Lower lobe of right lung (tissue), 2 donors: ENCODE results near the gene URM1. TPM values are rescaled to one million over a fixed set of nuclear protein-coding genes. Genes with fewer than 3 reads are reported as not detected.

Source experiments
- ATAC-seq, 2 donors: fragments of 200-7000 bp; cut with Tn5 transposase; one replicate each; pipeline ENCODE4 v1.9.1; 2020 to 2022; ENCODE audit warnings: mild to moderate bottlenecking in 2 of 2, moderate library complexity in 2 of 2
- DNase-seq: peaks from one replicate; pipeline ENCODE4 v3.0.0-alpha.2; 2020
- H3K27ac ChIP-seq: fragments of 200-600 bp; one replicate; pipeline ENCODE4 v1.8.0; 2022
- H3K27me3 ChIP-seq: fragments of 200-600 bp; one replicate; pipeline ENCODE4 v1.8.0; 2022; ENCODE audit warnings: low read depth
- H3K36me3 ChIP-seq: fragments of 200-600 bp; one replicate; pipeline ENCODE4 v1.8.0; 2022; ENCODE audit warnings: mild to moderate bottlenecking
- H3K4me1 ChIP-seq: fragments of 200-600 bp; one replicate; pipeline ENCODE4 v1.8.0; 2022
- H3K4me3 ChIP-seq: fragments of 200-600 bp; one replicate; pipeline ENCODE4 v1.8.0; 2022; ENCODE audit warnings: mild to moderate bottlenecking
- H3K9me3 ChIP-seq: fragments of 200-600 bp; one replicate; pipeline ENCODE4 v1.8.0; 2022
- intact Hi-C: fragments of 100-400 bp; cut with DNase I; formaldehyde crosslinking; loops from one replicate; pipeline ENCODE4 v1.11.0; 2022
- total RNA-seq: library from RNA; stranded (reverse); fragmentation: NEBNext Ultra II Directional; extraction: Animal tissue kit (Norgen Biotek cat#: 25700); gene quantifications from one replicate; pipeline ENCODE4 v1.2.1, GENCODE V29; 2021
- TF ChIP-seq, protein P1 (sequence below): fragments of 200-600 bp; IDR thresholded peaks from one replicate; pipeline ENCODE4 v1.8.0; 2022; ENCODE audit warnings: antibody characterized with exemption, mild to moderate bottlenecking
- donor health status: DM: no; HTN: yes; CAD: no; lungs with severe emphysema.

The URM1 gene
- total RNA-seq, 1 donor from 2014 or later = 49.0 TPM

DNA sequence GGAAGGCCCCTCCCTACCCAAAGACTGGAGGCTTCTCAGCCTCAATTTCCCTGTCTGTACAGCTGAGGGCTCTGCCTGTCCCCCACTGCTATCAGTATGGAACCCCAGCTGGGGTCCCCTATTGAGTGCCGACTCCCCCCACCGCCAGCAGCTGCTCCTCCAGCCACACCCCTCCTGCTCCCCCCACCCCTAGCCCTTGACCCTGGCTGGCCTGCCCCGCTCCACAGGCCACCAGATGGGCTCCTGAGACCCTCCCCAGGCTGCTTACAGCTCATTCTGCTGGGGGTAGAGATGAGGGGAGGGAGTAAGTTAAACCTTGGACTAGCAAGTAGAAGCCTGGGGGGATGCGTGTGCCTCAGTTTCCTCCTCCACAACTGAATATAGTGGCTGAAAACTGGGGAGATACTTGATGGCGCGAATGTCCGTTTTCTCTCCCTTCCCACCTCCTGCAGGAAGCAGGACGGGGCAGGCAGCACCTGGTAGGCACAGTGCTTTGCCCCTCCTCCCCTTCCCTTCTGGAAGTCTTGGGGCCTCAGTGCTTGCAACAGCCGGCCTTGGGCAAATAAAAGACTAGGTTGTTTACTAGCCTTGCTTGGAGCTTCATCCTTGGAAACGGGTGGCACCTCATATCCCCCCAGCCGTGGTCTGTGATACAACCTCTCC is 19.1 kb downstream of the URM1 start:
- Histone ChIP-seq H3K36me3 (peaks cover 63% of the 10 kb centered on the region), H3K4me3 (no peak overlapping the region), H3K27me3 (no peaks in the 10 kb centered on the region), H3K9me3 (no peaks in the 10 kb centered on the region), H3K27ac (no peak overlapping the region), H3K4me1 (no peaks in the 10 kb centered on the region)
- intact Hi-C loops = no loop called here
- no peak for DNase-seq
- TF ChIP-seq, protein P1, sequence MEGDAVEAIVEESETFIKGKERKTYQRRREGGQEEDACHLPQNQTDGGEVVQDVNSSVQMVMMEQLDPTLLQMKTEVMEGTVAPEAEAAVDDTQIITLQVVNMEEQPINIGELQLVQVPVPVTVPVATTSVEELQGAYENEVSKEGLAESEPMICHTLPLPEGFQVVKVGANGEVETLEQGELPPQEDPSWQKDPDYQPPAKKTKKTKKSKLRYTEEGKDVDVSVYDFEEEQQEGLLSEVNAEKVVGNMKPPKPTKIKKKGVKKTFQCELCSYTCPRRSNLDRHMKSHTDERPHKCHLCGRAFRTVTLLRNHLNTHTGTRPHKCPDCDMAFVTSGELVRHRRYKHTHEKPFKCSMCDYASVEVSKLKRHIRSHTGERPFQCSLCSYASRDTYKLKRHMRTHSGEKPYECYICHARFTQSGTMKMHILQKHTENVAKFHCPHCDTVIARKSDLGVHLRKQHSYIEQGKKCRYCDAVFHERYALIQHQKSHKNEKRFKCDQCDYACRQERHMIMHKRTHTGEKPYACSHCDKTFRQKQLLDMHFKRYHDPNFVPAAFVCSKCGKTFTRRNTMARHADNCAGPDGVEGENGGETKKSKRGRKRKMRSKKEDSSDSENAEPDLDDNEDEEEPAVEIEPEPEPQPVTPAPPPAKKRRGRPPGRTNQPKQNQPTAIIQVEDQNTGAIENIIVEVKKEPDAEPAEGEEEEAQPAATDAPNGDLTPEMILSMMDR = no peak
- no peak for ATAC-seq

DNA sequence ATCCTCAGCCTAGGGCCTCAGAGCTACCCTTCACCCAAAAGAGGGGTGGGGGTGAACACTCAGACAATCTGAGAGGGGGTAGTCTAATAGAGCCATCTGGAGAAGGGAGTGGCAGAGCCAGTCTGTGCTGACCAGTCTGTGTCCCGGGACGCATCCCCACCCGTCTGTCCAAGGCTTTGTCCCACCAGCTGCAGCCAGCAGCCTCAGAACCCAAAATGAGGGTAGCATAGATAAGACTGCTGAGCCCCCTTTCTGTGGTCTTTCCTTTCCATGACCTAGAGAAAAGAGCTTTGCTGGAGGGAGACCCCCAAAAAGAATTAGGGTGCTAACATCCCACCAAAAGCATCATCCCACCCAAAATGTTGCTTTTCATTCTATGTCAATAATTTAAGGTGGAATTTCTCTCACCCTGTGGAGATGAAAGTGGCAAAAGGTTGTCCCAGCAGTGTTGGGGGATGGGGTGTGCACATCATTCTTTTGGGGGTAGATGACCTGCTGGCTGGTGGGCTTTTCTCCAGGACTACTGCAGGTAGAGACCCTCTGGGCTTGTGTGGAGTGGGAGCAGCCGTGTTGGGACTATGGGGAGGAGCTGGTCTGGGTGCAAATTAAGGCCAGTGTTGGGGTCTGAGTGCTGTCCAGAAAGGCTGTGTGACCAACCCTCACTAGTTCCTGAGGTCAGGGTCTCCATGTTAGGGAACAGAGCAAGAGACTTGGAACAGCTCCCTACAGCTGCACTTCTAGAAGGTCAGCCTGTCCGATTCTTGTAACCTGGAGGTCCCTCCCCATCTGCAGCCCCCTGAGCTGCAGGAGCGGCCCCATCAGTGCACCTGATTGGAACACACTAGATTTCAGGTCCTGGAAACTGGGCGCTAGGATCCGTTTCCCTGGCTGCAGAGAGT is 19.9 kb downstream of the URM1 start:
- TF ChIP-seq, protein P1 = no peak
- no peaks in the 10 kb centered on the region for H3K4me1 ChIP-seq
- no peak overlapping the region for H3K27ac ChIP-seq
- DNase-seq (no peak), ATAC-seq (no peak)
- peaks cover 55% of the 10 kb centered on the region for H3K36me3 ChIP-seq
- H3K9me3 ChIP-seq = no peaks in the 10 kb centered on the region
- intact Hi-C loops = no loop called here
- H3K4me3 ChIP-seq = no peak overlapping the region
- no peaks in the 10 kb centered on the region for H3K27me3 ChIP-seq

DNA sequence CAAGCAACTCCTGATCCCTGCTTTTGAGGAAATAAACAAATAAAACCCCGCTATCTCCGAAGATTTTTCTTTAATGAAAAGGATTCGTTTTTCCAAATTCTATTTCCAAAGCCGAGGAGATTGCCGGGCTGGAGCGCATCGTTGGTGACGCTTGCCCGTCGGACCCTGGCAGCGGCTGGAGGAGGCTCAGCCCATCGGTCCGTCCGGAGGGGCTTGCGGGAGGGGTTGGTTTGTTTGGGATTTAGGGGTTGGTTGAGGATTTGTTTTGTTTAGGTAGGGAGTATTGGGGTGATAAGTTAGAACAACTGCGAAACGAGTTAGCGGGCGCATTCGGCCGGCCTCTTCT is 20.8 kb downstream of the URM1 start:
- Histone ChIP-seq H3K27ac (no peak overlapping the region), H3K4me1 (peaks cover 5% of the 10 kb centered on the region), H3K4me3 (no peak overlapping the region), H3K36me3 (peaks cover 46% of the 10 kb centered on the region), H3K27me3 (no peaks in the 10 kb centered on the region), H3K9me3 (no peaks in the 10 kb centered on the region)
- TF ChIP-seq, protein P1 = no peak
- intact Hi-C loops = no loop called here
- DNase-seq (no peak), ATAC-seq (no peak)

DNA sequence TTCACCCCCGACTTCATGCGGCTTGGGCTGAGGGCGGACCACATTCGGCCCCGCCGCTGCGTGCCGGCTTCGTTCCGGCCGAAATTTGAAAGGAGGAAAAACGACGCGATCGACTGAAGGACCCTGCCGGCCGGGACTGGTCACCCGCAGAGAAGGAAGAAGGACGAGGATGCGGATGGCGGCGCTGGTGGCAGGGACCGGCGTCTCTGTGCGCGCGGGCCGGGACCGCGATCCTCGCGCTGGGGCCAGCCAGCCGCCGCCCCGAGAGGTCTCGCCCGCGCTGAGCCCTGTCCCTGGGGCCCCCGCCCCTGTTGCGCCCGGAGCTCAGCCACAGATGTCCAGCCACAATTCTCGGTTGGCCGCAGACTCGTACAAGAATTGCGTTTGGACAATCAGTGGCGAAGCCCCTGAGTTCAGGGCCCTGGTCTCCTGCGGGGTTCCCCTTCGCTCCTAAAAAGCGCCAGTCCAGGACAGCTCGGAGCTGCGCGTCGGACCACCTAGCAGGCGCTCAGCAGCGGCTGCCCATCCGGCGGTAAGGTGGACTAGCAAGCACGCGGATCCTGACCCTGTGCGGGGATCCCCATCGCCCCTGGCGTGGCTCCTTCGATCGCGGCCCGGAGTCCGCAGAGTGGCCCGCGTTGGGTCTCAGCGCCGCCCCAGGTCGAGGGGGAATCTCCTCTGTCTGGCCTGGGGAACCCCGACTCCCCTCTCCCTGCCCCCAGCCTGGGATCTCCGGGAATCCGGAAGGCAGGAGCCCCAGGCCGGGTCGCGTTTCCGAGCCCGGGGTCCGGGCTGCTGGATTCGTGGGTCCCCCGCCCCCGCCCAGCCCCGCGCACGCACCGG is 21.3 kb downstream of the URM1 start:
- peaks cover 40% of the 10 kb centered on the region for H3K36me3 ChIP-seq
- TF ChIP-seq, protein P1 = no peak
- intact Hi-C loops = no loop called here
- H3K4me3 ChIP-seq = no peak overlapping the region
- no peak for ATAC-seq
- no peaks in the 10 kb centered on the region for H3K27me3 ChIP-seq
- no peaks in the 10 kb centered on the region for H3K9me3 ChIP-seq
- H3K27ac ChIP-seq = no peak overlapping the region
- peaks cover 5% of the 10 kb centered on the region for H3K4me1 ChIP-seq
- DNase-seq = no peak

DNA sequence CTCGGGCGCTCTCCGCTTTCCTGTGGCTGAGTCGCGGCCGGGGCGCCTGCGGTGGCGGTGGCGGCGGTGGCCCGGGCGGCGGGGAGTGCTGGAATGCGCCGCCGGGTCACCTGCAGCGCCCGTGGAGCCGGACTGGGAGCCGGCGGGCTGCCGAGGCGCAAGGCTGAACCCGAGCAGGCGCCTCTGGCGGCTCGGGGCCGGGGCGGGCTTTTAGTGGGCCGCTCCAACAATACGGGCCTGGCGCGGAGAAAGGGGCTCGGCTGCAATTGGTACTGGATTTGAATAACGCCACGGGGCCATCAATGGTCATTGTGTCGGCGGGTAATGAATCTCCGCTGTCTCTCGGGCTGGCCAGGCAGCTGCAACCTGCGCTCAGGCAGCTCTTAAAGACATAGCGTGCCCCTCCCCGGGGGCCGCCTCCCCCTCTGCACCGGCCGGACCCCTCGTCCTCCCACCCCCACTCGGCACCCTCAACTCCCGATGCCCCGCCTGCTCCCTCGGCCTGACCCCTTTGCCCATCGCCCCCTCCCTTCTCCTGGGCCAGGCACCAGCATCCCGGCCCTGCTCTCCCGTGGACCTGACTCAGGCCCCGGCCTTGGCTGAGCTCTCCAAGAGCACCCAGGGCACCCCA is 22.1 kb downstream of the URM1 start:
- intact Hi-C loops = no loop called here
- no peaks in the 10 kb centered on the region for H3K27me3 ChIP-seq
- peaks cover 33% of the 10 kb centered on the region for H3K36me3 ChIP-seq

More for the DNA sequence above, 22.1 kb downstream of the URM1 start:
- ATAC-seq (no peak), DNase-seq (no peak)
- H3K4me3 ChIP-seq = no peak overlapping the region
- H3K27ac ChIP-seq = no peak overlapping the region
- TF ChIP-seq, protein P1 = no peak
- peaks cover 5% of the 10 kb centered on the region for H3K4me1 ChIP-seq
- no peaks in the 10 kb centered on the region for H3K9me3 ChIP-seq
